ENCODE measurements around the gene HEXIM2. TPM values are rescaled to one million over a fixed set of nuclear protein-coding genes. Genes with fewer than 3 reads are reported as not detected.

HEXIM2 gene
- total RNA-seq, 1 experiment from 2014 or later: 13.5 TPM

GRCh38 chr17:45128331-45128730 is 33.3 kb upstream of the HEXIM2 start:
- peak overlapping the region; percentile 89 for H3K27ac ChIP-seq (ENCODE audit: low read depth, low read length)
- ChIA-PET POLR2A (interaction anchor here (0.9 to 3.2 kb wide), 2 partner anchors 20 to 70 kb away, joined by 3 to 15 read pairs; partner anchors contain the start of gene HEXIM1), CTCF (no interaction called here), RAD21 (ENCODE audit: low non-redundant PET in 1 of 2, low total read pairs in 2 of 2, uncharacterized antibody in 2 of 2, unreplicated experiment in 2 of 2) (interaction anchor here in 1 of 2 experiments (1.0 kb wide), 1 partner anchor 58 kb away, joined by 3 read pairs; no protein-coding TSS in a partner anchor)
- peaks cover 76 to 89% of the 10 kb centered on the region in 2 experiments for H3K4me1 ChIP-seq (ENCODE audit: control insufficient read depth in 1 of 2, insufficient read depth in 2 of 2, low read length in 2 of 2)
- BruUV-seq (replicated peaks): no TSS peak
- no peaks in the 10 kb centered on the region for H3K9me2 ChIP-seq (ENCODE audit: insufficient read depth)
- H3K79me2 ChIP-seq (ENCODE audit: insufficient read depth, low read length): peaks cover 70% of the 10 kb centered on the region
- H3K4me2 ChIP-seq (ENCODE audit: low read length): peak overlapping the region; percentile 100
- H3K9me3 ChIP-seq (ENCODE audit: control insufficient read depth in 1 of 2, insufficient read depth in 1 of 2, low read depth in 1 of 2, low read length in 2 of 2): no peaks in the 10 kb centered on the region
- no peaks in the 10 kb centered on the region for H4K20me1 ChIP-seq (ENCODE audit: insufficient read depth)
- no peaks in the 10 kb centered on the region for H3K27me3 ChIP-seq (ENCODE audit: insufficient read depth, low read length)
- ATAC-seq (no peak), DNase-seq (ENCODE audit: low read depth, low spot score) (no peak)
- TF ChIP-seq ZFX (IDR thresholded peaks at IDR 0.05): no peak
- TF ChIP-seq ATF3 (IDR thresholded peaks at IDR 0.05): no peak
- peak overlapping the region; percentile 82 for H3K9ac ChIP-seq (ENCODE audit: low read length)
- intact Hi-C loops (cut with micrococcal nuclease): no loop called here
- no peak overlapping the region for H2AFZ ChIP-seq (ENCODE audit: low read depth, low read length, poor library complexity, severe bottlenecking)
- H3K36me3 ChIP-seq (ENCODE audit: control insufficient read depth in 1 of 2, insufficient read depth in 2 of 2, low read length in 2 of 2): no peaks in the 10 kb centered on the region
- H3K4me3 ChIP-seq (replicated peaks in 1 of 2; ENCODE audit: low read depth in 1 of 2, low read length in 2 of 2): peak overlapping the region; percentile 24 to 47

- Histone ChIP-seq H3K4me2 (ENCODE audit: low read length) (peak overlapping the region; percentile 100), H3K9me3 (ENCODE audit: control insufficient read depth in 1 of 2, insufficient read depth in 1 of 2, low read depth in 1 of 2, low read length in 2 of 2) (no peaks in the 10 kb centered on the region), H3K36me3 (ENCODE audit: control insufficient read depth in 1 of 2, insufficient read depth in 2 of 2, low read length in 2 of 2) (no peaks in the 10 kb centered on the region), H3K79me2 (ENCODE audit: insufficient read depth, low read length) (peaks cover 63% of the 10 kb centered on the region), H2AFZ (ENCODE audit: low read depth, low read length, poor library complexity, severe bottlenecking) (no peak overlapping the region), H3K4me1 (ENCODE audit: control insufficient read depth in 1 of 2, insufficient read depth in 2 of 2, low read length in 2 of 2) (peaks cover 70 to 83% of the 10 kb centered on the region in 2 experiments), H3K4me3 (replicated peaks in 1 of 2; ENCODE audit: low read depth in 1 of 2, low read length in 2 of 2) (no peak overlapping the region), H3K9me2 (ENCODE audit: insufficient read depth) (no peaks in the 10 kb centered on the region), H3K27me3 (ENCODE audit: insufficient read depth, low read length) (no peaks in the 10 kb centered on the region), H3K27ac (ENCODE audit: low read depth, low read length) (peak overlapping the region; percentile 89), H3K9ac (ENCODE audit: low read length) (peak overlapping the region; percentile 82), H4K20me1 (ENCODE audit: insufficient read depth) (no peaks in the 10 kb centered on the region)
- ATAC-seq (no peak), DNase-seq (ENCODE audit: low read depth, low spot score) (no peak)
- POLR2A ChIA-PET: interaction anchor here (3.2 kb wide), 1 partner anchor 19 kb away, joined by 15 read pairs; the partner anchor contains the start of gene HEXIM1
- no peak for TF ChIP-seq POLR2A (IDR thresholded peaks at IDR 0.05; ENCODE audit: borderline replicate concordance, extremely low read depth, insufficient read depth, insufficient read length)
- TF ChIP-seq ZFX (IDR thresholded peaks at IDR 0.05): no peak
- TF ChIP-seq CEBPB (IDR thresholded peaks at IDR 0.05; ENCODE audit: low read depth): no peak
- no peak for TF ChIP-seq MAX (IDR thresholded peaks at IDR 0.05)
- TF ChIP-seq ATF3 (IDR thresholded peaks at IDR 0.05): no peak
- CTCF ChIA-PET: interaction anchor here (1.5 kb wide), 1 partner anchor 209 kb away, joined by 3 read pairs; no protein-coding TSS in a partner anchor
- RAD21 ChIA-PET (ENCODE audit: low non-redundant PET in 1 of 2, low total read pairs in 2 of 2, uncharacterized antibody in 2 of 2, unreplicated experiment in 2 of 2): interaction anchor here in 1 of 2 experiments (1.0 kb wide), 1 partner anchor 59 kb away, joined by 3 read pairs; no protein-coding TSS in a partner anchor
- intact Hi-C loops (cut with micrococcal nuclease): no loop called here
- BruUV-seq (replicated peaks): no TSS peak
Measured at GRCh38 chr17:45128989-45129388, 32.7 kb upstream of the HEXIM2 start.

All from HCT116 (cell line).